Activated CD8-positive, alpha-beta memory T cell treated with anti-CD3 and anti-CD28 coated beads, Interleukin-2, amount 50 U/mL, for 24 hours (primary cell): ENCODE data around the gene RASGRP4.
"Not testable (repeated sequence)": the region's sequence is repeated elsewhere in the genome, so short reads cannot be mapped to it uniquely, and the experiment has no call there.

Experiments used
- DNase-seq: peaks from one replicate; pipeline ENCODE4 v3.0.0-alpha.2; 2020; ENCODE audit errors: extremely low read depth

The RASGRP4 gene

DNA sequence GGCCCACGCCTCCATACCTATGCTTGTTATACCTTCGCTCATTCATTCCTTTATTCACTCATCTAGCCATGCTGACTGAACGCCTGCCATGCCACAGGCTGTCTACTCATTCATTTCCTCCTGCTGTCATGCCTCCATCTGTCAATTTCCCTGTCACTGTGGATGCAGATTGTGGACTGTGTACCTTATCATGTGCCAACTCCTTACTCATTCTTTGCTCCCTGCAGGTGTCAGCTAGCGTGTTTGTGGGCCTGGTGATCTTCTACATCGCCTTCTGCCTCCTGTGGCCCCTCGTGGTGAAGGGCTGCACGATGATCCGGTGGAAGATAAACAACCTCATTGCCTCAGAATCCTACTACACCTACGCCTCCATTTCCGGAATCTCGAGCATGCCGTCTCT is 55.7 kb downstream of the RASGRP4 start:
- DNase-seq = no peak

DNA sequence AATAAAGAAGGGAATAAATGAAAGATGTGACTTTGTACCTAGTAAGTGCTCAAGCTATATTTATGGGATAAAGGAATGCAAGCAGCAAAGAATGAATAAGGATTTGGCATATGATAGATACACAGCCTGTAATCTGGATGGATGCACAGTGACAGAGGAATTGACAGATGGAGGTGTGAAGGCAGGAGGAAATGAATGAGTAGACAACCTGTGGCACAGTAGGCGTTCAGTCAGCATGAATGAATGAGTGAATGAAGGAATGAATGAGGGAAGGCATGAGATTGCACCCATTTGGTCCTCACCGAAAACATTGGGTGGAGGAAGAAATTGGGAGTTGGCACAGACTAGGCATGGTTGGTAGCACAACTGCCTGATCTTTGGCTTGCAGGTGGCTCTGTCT is 56.4 kb downstream of the RASGRP4 start:
- no peak for DNase-seq

DNA sequence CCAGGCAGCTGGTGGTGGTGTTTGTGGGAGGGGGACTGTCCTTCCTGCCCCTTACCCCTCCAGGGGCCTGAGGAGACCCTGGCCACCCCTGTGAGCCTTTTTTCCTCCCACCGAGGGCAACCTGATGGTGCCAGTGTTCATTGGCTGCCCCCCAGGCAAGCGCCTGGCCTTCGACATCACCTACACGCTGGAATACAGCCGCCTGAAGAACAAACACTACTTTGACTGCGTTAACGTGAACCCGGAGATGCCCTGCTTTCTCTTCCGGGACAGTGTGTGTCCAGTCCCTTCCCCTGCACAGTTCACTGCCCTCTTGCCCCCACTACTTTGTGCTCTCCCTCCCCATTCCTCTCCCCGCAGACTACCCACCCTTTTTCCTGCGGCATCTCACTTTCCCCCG is 59.0 kb downstream of the RASGRP4 start:
- no peak for DNase-seq

DNA sequence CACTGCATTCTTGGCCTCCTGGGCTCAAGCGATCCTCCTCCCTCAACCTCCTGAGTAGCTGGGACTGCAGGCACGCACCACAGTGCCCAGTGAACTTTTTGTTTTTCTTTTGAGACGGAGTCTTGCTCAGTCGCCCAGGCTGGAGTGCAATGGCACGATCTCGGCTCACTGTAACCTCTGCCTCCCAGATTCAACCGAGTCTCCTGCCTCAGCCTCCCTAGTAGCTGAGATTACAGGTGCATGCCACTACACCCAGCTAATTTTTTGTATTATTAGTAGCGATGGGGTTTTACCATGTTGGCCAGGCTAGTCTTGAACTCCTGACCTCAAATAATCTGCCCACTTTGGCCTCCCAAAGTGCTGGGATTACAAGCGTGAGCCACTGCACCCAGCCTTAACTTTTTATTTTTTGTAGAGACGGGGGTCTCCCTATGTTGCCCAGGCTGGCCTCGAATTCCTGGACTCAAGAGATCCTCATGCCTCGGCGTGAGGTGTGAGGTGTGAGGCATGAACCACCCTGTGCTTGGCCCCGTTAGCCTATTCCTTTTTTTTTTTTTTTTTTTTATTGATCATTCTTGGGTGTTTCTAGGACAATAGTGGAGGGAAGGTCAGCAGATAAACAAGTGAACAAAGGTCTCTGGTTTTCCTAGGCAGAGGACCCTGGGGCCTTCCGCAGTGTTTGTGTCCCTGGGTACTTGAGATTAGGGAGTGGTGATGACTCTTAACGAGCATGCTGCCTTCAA is 62.9 kb downstream of the RASGRP4 start:
- DNase-seq = not testable (repeated sequence)

DNA sequence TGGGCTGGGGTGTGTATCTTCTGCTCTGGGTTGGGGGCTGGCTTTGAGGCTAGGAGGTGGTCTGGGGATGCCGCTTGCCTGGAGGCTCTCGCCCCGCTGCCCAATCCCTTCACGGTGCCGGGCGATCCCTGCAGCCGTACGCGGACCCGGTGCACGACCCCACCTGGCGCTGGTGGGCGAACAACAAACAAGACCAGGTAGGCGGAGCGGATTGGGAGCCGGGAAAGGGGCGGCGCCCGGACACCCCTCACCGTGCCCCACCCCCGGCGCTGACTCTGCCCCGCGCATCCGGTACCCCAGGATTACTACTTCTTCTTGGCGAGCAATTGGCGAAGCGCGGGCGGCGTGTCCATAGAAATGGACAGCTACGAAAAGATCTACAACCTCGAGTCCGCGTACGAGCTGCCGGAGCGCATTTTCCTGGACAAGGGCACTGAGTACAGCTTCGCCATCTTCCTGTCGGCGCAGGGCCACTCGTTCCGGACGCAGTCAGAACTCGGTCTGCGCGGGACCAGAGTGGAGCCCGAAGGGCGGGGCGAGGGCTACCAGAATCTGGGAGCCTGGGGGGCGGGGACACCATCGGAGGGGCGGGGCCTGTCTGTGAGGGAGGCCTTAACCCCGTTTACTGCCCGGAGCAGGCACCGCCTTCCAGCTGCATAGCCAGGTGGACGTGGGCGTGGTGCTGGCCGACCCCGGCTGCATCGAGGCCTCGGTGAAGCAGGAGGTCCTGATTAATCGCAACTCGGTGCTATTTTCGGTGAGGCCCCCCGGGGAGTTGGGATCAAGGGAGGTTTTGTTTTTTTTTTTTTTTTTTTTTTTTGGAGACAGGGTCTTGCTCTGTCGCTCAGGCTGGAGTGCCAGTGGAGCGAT is 63.7 kb downstream of the RASGRP4 start:
- peak; percentile 63 for DNase-seq

DNA sequence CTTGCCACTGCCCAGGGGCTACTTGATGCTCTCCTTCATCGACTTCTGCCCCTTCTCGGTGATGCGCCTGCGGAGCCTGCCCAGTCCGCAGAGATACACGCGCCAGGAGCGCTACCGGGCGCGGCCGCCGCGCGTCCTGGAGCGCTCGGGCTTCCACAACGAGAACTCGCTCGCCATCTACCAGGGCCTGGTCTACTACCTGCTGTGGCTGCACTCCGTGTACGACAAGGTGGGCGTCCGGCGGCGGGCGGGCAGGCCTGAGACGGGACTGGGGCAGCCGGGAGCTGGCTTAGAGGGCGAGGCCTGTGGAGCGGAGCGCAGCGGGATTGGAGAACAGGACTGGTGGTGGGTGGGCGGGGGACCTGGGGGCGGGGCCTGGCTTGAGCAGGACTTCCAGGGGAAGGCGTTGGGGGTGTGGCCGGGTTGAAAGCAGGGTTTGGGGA is 64.4 kb downstream of the RASGRP4 start:
- DNase-seq = peak; percentile 27

DNA sequence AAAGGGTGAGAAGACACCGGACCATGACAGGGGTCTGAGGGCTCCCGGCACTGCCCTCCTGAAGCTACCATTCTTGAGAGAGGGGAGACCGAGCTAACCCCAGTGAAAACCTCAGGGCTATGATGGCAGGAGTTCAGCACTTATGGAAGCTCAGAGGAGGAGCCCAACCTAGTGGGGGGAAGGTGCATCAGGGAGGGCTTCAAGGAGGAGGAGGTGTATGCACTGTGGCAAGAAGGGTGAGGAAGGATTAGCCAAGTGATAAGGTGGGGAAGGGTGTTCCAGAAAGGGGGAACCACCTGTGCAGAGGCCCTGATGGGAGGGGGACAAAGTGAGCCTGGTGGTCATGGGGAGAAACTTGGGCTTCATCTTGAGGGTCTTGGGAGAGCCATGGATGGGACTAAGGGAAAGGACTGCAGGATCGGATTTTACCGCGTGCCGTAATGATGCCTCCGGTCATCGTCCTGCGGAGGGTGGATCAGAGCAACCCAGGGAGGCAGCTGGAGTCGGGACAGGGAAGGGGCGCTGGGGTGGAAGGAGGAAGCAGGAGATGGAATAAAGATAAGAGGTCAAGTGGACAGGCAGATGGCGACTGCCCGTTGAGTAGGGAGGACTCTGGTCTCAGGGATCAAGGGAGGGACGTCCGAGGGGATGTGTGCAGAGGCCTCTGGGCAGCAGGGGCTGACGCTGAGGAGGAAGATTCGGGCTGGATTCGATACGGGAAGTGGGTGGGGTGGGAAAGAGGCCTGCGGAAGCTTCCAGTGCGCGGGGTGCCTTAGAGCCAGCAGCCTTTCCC is 65.0 kb downstream of the RASGRP4 start:
- DNase-seq = no peak

DNA sequence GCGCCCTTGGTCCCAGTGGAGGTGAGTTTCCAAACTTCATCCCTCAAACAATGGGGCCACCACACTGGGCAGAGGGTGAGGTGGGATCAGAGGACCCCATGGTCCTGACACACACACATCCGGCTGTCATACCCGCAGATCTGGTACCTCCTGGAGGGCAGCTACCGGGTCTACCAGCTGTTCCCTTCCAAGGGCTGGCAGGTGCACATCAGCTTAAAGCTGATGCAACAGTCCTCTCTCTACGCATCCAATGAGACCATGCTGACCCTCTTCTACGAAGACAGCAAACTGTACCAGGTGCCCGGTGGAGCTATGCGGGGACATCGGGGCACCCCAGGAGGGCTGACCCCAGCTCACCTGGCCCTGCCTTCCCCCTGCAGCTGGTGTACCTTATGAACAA is 65.7 kb downstream of the RASGRP4 start:
- DNase-seq = no peak

DNA sequence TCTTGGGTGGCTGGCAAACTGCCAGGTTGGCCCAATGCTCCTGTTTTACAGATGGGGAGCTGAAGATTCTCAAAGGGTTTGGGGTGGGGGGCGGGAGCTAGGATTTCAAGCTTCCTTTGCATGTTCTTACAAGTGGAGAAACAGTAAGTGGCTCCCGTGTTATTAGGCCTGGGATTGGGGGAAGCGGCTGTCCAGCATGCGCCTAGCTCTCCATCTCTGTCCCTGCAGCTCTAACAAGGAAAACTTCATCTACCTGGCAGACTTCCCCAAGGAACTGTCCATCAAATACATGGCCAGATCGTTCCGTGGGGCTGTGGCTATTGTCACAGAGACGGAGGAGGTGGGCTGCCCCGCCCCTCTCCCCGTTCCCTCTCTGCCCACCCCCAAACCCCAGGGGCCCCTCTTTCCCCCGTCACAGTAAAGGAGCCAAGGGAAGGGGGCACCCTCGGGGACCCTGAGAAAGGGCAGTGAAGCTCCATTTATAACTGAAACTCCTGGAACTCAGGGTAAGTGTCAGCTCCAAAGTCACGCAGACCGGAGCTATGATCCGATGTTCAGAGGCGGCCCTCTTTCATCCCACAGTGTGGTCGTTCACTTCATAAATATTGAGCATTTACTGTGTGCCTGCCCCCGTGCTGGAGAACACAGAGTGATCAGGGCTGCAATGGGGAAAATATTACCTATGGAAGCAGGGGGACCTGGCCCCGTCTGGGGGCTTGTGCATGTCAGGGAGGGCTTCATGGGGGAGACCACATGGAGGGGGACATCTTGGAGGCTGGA is 66.6 kb downstream of the RASGRP4 start:
- no peak for DNase-seq
